ENCODE measurements around the gene KRT9. TPM values are rescaled to one million over a fixed set of nuclear protein-coding genes. Genes with fewer than 3 reads are reported as not detected.

KRT9 gene
- total RNA-seq, 3 donors from 2014 or later (not counting 1 experiment from before 2014, with no cell fraction given), result not detected

DNA sequence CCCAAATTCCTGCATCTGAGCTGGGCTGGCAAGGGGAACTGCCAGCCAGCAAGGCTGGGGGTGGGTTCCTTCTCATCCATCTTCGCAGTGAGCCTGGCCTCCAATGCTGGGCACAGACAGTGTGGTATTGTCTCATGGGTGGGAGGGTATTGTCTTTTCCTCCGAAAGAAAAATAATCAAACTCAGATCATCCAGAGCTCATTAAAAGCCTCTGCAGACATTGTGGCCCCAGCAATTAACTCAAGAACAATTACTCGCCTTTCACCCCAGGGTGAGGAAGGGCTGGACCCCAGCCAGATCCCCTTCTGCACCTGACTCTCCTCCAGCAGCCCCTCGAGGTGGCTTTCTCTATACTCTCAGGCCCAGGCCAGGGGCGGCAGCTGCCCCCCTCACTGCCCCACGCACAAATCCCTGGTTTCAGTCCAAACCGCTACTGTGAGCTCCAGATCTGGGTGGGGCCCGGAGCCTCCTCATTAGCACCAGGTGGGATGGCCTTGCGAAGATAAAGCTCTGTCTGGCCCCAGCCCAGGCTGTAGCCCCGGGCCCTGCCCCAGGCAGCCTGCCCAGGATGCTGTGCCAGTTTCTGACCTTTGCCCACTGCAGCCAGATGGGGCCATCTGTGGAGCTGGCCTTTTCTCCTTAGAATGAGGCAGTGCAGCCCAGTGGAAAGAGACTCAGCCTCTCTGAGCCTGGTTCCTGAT lies 50.9 kb downstream of the KRT9 start:
- Histone ChIP-seq H3K4me3 (ENCODE audit: low read length) (no peak overlapping the region), H3K27ac (ENCODE audit: low read length) (no peak overlapping the region), H3K27me3 (ENCODE audit: control insufficient read depth, insufficient read depth, low read length) (no peaks in the 10 kb centered on the region), H3K36me3 (ENCODE audit: control insufficient read depth, insufficient read depth, low read length) (no peaks in the 10 kb centered on the region), H3K9me3 (ENCODE audit: control insufficient read depth, insufficient read depth, low read length) (no peaks in the 10 kb centered on the region), H3K4me1 (ENCODE audit: control insufficient read depth, insufficient read depth, low read length) (no peaks in the 10 kb centered on the region)
- DNase-seq (no peak), ATAC-seq (no peak)
- 82% methylated on average over 9 of the region's 10 CpGs for WGBS (ENCODE audit: insufficient coverage)
- Mint-ChIP-seq H3K9me3 (no peaks in the 10 kb centered on the region), H3K4me3 (no peak overlapping the region), H3K36me3 (no peaks in the 10 kb centered on the region), H3K4me1 (no peaks in the 10 kb centered on the region), H3K27ac (no peak overlapping the region), H3K27me3 (ENCODE audit: low read depth in 2 of 2) (peaks cover 0 to 7% of the 10 kb centered on the region in 2 donors)
- intact Hi-C loops (cut with micrococcal nuclease), result no loop called here
- TF ChIP-seq CTCF (IDR thresholded peaks at IDR 0.05), result no peak

DNA sequence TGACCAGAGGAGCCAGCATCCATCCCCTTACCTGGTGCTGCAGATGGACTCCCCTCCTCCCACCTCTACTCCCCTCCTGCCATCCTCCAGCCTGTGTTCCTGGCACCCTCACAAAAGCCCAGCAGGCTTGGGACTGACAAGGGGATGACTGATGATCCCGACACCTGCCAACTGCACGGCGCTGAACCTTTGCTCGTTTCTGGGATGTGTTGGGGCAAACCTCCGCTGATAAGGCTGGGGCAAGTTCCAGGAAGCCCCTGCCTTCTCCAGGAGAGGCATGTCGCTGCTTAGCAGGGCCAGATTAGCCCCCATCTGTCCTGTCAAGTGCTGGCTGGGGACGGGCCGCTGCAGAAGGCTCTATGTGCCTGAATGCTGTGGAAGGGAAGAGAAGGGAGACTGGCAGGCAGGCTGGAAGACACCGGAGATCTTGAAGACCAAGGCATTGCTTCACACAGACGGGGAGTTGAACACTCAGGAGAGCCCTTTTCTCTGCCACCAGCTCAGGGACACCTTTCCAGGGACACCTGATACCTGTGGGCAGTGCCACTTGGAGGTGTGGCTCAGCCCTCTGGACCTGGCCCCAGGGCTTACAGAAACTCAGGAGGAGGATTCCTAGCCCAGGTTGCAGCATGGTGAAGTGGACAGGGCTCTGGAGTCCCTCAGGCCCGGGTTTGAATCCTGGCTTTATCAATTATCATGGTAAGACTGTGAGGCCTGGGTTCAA lies 52.2 kb downstream of the KRT9 start:
- WGBS (ENCODE audit: insufficient coverage), result 80% methylated on average over 10 of the region's 11 CpGs
- no peak overlapping the region for H3K27ac Mint-ChIP-seq
- no peaks in the 10 kb centered on the region for H3K9me3 Mint-ChIP-seq
- Histone ChIP-seq H3K9me3 (ENCODE audit: control insufficient read depth, insufficient read depth, low read length) (no peaks in the 10 kb centered on the region), H3K36me3 (ENCODE audit: control insufficient read depth, insufficient read depth, low read length) (no peaks in the 10 kb centered on the region), H3K27me3 (ENCODE audit: control insufficient read depth, insufficient read depth, low read length) (no peaks in the 10 kb centered on the region), H3K27ac (ENCODE audit: low read length) (no peak overlapping the region), H3K4me3 (ENCODE audit: low read length) (no peak overlapping the region), H3K4me1 (ENCODE audit: control insufficient read depth, insufficient read depth, low read length) (no peaks in the 10 kb centered on the region)
- TF ChIP-seq CTCF (IDR thresholded peaks at IDR 0.05), result no peak
- DNase-seq (no peak), ATAC-seq (no peak)
- H3K27me3 Mint-ChIP-seq (ENCODE audit: low read depth in 2 of 2), result peaks cover 0 to 2% of the 10 kb centered on the region in 2 donors
- intact Hi-C loops (cut with micrococcal nuclease), result no loop called here
- H3K4me1 Mint-ChIP-seq, result no peaks in the 10 kb centered on the region
- H3K36me3 Mint-ChIP-seq, result no peaks in the 10 kb centered on the region
- H3K4me3 Mint-ChIP-seq, result no peak overlapping the region

- H3K27ac ChIP-seq (ENCODE audit: low read length), result no peak within 1 kb of the TSS
- no peaks in the 10 kb centered on the region for H3K9me3 ChIP-seq (ENCODE audit: control insufficient read depth, insufficient read depth, low read length)
- no peaks in the 10 kb centered on the region for H3K27me3 ChIP-seq (ENCODE audit: control insufficient read depth, insufficient read depth, low read length)
- no peak for TF ChIP-seq CTCF (IDR thresholded peaks at IDR 0.05)
- no peak for ATAC-seq
- intact Hi-C loops (cut with micrococcal nuclease), result no loop called here
- DNase-seq, result no peak
- no peak within 1 kb of the TSS for H3K27ac Mint-ChIP-seq
- no peaks in the 10 kb centered on the region for H3K36me3 Mint-ChIP-seq
- H3K4me3 Mint-ChIP-seq, result no peak within 1 kb of the TSS
- no peak within 1 kb of the TSS for H3K4me3 ChIP-seq (ENCODE audit: low read length)
- H3K4me1 ChIP-seq (ENCODE audit: control insufficient read depth, insufficient read depth, low read length), result no peaks in the 10 kb centered on the region
- no peaks in the 10 kb centered on the region for H3K9me3 Mint-ChIP-seq
- no peaks in the 10 kb centered on the region for H3K4me1 Mint-ChIP-seq
- 75% methylated on average over 7 of the region's 8 CpGs for WGBS (ENCODE audit: insufficient coverage)
- H3K36me3 ChIP-seq (ENCODE audit: control insufficient read depth, insufficient read depth, low read length), result no peaks in the 10 kb centered on the region
- H3K27me3 Mint-ChIP-seq (ENCODE audit: low read depth in 2 of 2), result peaks cover 0 to 2% of the 10 kb centered on the region in 2 donors
Measured at GRCh38 chr17:41518789-41519449, 52.9 kb downstream of the KRT9 start, which contains the start of gene KRT15. TSS of gene KRT15 (minus strand) at chr17:41518890. CDS start at chr17:41518827, 63 bp downstream.

All from natural killer cell (primary cell).